ENCODE measurements around the gene XPO6. TPM values are rescaled to one million over a fixed set of nuclear protein-coding genes. Genes with fewer than 3 reads are reported as not detected.

Gene XPO6
- total RNA-seq, 1 donor from 2014 or later: 236 TPM

- no peak overlapping the region for H3K4me3 Mint-ChIP-seq
- H3K27me3 Mint-ChIP-seq: no peaks in the 10 kb centered on the region
- TF ChIP-seq, protein P1, sequence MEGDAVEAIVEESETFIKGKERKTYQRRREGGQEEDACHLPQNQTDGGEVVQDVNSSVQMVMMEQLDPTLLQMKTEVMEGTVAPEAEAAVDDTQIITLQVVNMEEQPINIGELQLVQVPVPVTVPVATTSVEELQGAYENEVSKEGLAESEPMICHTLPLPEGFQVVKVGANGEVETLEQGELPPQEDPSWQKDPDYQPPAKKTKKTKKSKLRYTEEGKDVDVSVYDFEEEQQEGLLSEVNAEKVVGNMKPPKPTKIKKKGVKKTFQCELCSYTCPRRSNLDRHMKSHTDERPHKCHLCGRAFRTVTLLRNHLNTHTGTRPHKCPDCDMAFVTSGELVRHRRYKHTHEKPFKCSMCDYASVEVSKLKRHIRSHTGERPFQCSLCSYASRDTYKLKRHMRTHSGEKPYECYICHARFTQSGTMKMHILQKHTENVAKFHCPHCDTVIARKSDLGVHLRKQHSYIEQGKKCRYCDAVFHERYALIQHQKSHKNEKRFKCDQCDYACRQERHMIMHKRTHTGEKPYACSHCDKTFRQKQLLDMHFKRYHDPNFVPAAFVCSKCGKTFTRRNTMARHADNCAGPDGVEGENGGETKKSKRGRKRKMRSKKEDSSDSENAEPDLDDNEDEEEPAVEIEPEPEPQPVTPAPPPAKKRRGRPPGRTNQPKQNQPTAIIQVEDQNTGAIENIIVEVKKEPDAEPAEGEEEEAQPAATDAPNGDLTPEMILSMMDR (IDR thresholded peaks at IDR 0.05): no peak
- H3K36me3 Mint-ChIP-seq (ENCODE audit: low read depth): no peaks in the 10 kb centered on the region
- no peaks in the 10 kb centered on the region for H3K4me1 Mint-ChIP-seq
- ATAC-seq (ENCODE audit: low read depth) (no peak), DNase-seq (no peak)
- no peak overlapping the region for H3K27ac Mint-ChIP-seq
- intact Hi-C loops (cut with micrococcal nuclease): no loop called here
- POLR2A ChIA-PET: no interaction called here
- no peaks in the 10 kb centered on the region for H3K9me3 Mint-ChIP-seq
- CTCF ChIA-PET: no interaction called here
Observed at GRCh38 chr16:28081391-28081968, 130.3 kb downstream of the XPO6 start.

DNA sequence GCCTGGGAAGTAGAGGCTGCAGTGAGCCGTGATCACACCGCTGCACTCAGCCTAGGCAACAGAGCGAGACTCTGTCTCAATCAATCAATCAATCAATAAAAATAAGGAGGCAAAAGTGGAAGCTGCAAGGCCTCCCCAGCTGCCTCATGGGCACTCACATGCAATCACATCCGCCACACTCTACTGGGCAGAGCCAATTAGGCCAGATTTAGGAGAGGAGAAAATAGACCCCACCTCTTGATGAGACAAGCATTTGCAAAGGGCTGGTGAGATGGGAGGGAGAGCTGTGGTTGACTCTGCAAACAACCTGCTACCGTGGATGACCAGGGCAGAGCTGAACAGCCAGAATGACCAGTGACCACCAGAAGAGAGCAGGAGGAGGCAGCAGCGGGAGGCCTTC, 133.5 kb downstream of the XPO6 start:
- POLR2A ChIA-PET: no interaction called here
- intact Hi-C loops (cut with micrococcal nuclease): no loop called here
- no peaks in the 10 kb centered on the region for H3K36me3 Mint-ChIP-seq (ENCODE audit: low read depth)
- ATAC-seq (ENCODE audit: low read depth) (no peak), DNase-seq (no peak)
- CTCF ChIA-PET: no interaction called here
- no peaks in the 10 kb centered on the region for H3K9me3 Mint-ChIP-seq
- H3K27ac Mint-ChIP-seq: no peak overlapping the region
- no peak overlapping the region for H3K4me3 Mint-ChIP-seq
- TF ChIP-seq, protein P1 (IDR thresholded peaks at IDR 0.05): no peak
- peaks cover 2% of the 10 kb centered on the region for H3K27me3 Mint-ChIP-seq
- H3K4me1 Mint-ChIP-seq: no peaks in the 10 kb centered on the region

- H3K27ac Mint-ChIP-seq: no peak overlapping the region
- H3K4me1 Mint-ChIP-seq: no peaks in the 10 kb centered on the region
- intact Hi-C loops (cut with micrococcal nuclease): loop anchor here (1.0 kb wide), 1 partner anchor 15 kb away; no protein-coding TSS in a partner anchor
- DNase-seq (no peak), ATAC-seq (ENCODE audit: low read depth) (no peak)
- H3K27me3 Mint-ChIP-seq: peaks cover 2% of the 10 kb centered on the region
- H3K4me3 Mint-ChIP-seq: no peak overlapping the region
- TF ChIP-seq, protein P1 (IDR thresholded peaks at IDR 0.05): no peak
- POLR2A ChIA-PET: no interaction called here
- CTCF ChIA-PET: no interaction called here
- no peaks in the 10 kb centered on the region for H3K36me3 Mint-ChIP-seq (ENCODE audit: low read depth)
- peaks cover 2% of the 10 kb centered on the region for H3K9me3 Mint-ChIP-seq
Observed at GRCh38 chr16:28073836-28074235, 137.9 kb downstream of the XPO6 start.

GRCh38 chr16:28072087-28072486, 139.7 kb downstream of the XPO6 start:
- CTCF ChIA-PET: interaction anchor here (1.9 kb wide), 1 partner anchor 10 kb away, joined by 4 read pairs; no protein-coding TSS in a partner anchor
- H3K36me3 Mint-ChIP-seq (ENCODE audit: low read depth): no peaks in the 10 kb centered on the region

DNA sequence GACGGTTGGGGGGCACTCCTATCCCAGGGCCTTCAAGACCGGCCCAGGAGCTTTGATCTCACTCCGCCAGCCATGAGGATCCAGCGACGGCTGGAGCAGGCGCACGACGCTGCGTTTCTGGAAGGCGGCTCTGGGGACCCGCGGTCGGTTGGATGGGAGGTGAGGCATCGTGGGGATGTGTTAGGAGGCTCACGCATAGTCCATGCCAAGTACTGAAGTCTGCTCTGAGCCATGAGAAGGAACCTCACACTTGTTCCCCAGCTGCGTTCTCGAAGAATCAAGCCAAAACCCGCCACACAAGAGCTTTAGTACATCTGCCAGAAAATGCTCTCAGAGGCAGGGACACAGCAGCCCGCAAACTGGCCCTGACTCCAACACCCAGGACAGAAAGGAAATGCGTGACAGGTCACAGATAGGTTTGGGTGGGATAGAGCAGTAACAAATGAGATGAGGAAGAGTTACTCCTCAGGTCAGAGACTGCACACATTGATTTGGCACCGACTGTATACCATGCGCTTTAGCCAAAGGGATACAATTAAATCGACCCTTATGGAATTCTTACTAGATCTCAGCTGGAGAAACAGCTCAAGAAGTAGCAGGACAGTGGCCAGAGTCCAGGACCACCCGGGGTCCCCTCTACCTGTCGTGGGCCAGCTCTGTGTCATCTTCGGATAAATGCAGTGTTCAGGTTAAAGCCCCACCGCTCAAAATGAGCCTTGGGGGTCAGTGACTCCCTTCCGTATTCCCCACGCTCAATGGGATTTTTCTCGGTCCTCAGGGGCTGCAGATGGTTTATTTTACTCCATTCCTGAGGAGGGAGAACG, 141.6 kb downstream of the XPO6 start:
- TF ChIP-seq, protein P1 (IDR thresholded peaks at IDR 0.05): no peak
- H3K36me3 Mint-ChIP-seq (ENCODE audit: low read depth): no peaks in the 10 kb centered on the region
- ATAC-seq (ENCODE audit: low read depth) (no peak), DNase-seq (no peak)
- peaks cover 16% of the 10 kb centered on the region for H3K27me3 Mint-ChIP-seq
- ChIA-PET CTCF (interaction anchor here (0.5 to 2.8 kb wide), 4 partner anchors 25 to 148 kb away, joined by 3 to 11 read pairs (median 6); no protein-coding TSS in a partner anchor), POLR2A (no interaction called here)
- no peak overlapping the region for H3K4me3 Mint-ChIP-seq
- intact Hi-C loops (cut with micrococcal nuclease): loop anchor here (1.0 kb wide), 1 partner anchor 148 kb away; no protein-coding TSS in a partner anchor
- peaks cover 2% of the 10 kb centered on the region for H3K9me3 Mint-ChIP-seq
- no peaks in the 10 kb centered on the region for H3K4me1 Mint-ChIP-seq
- no peak overlapping the region for H3K27ac Mint-ChIP-seq

More at GRCh38 chr16:28072087-28072486, 139.7 kb downstream of the XPO6 start:
- no peak for ATAC-seq (ENCODE audit: low read depth)
- Mint-ChIP-seq H3K27ac (no peak overlapping the region), H3K9me3 (peaks cover 2% of the 10 kb centered on the region), H3K4me3 (no peak overlapping the region), H3K4me1 (no peaks in the 10 kb centered on the region), H3K27me3 (peaks cover 4% of the 10 kb centered on the region)
- POLR2A ChIA-PET: no interaction called here
- TF ChIP-seq, protein P1 (IDR thresholded peaks at IDR 0.05): no peak
- DNase-seq: no peak
- intact Hi-C loops (cut with micrococcal nuclease): no loop called here

Measured in activated B cell treated with CpG ODN at 0.5 μM for 24 hours (primary cell).